Ectodermal cell (in vitro differentiated cells): ENCODE results near the gene ZNF532.

Experiments used
- H3K27ac ChIP-seq: 2 replicates; pipeline ENCODE4 v1.7.0; 2013; ENCODE audit warnings: mild to moderate bottlenecking, low read depth, low read length; ENCODE audit not compliant: insufficient read depth, poor library complexity, severe bottlenecking
- H3K27me3 ChIP-seq: 2 replicates; pipeline ENCODE4 v1.7.0; 2013; ENCODE audit warnings: mild to moderate bottlenecking, low read length; ENCODE audit not compliant: insufficient read depth, control insufficient read depth, poor library complexity, severe bottlenecking
- H3K36me3 ChIP-seq: one replicate; pipeline ENCODE4 v1.7.0; 2013; ENCODE audit warnings: low read length; ENCODE audit not compliant: control insufficient read depth, insufficient read depth
- H3K4me1 ChIP-seq: one replicate; pipeline ENCODE4 v1.7.0; 2013; ENCODE audit warnings: low read length; ENCODE audit not compliant: control insufficient read depth, insufficient read depth
- H3K4me3 ChIP-seq: 2 replicates; pipeline ENCODE4 v1.7.0; 2013; ENCODE audit warnings: low read depth, low read length, control low read depth; ENCODE audit not compliant: insufficient read depth
- H3K9me3 ChIP-seq: 2 replicates; pipeline ENCODE4 v1.7.0; 2013; ENCODE audit warnings: mild to moderate bottlenecking, low read length, moderate library complexity; ENCODE audit not compliant: control insufficient read depth
- WGBS, 2 experiments: methylation state at CpG; one replicate each; pipeline ENCODE4 v1.1.7; 2013; ENCODE audit warnings: missing lambda C conversion rate in 2 of 2; 5-methylcytosine and 5-hydroxymethylcytosine counted together

Gene ZNF532

DNA sequence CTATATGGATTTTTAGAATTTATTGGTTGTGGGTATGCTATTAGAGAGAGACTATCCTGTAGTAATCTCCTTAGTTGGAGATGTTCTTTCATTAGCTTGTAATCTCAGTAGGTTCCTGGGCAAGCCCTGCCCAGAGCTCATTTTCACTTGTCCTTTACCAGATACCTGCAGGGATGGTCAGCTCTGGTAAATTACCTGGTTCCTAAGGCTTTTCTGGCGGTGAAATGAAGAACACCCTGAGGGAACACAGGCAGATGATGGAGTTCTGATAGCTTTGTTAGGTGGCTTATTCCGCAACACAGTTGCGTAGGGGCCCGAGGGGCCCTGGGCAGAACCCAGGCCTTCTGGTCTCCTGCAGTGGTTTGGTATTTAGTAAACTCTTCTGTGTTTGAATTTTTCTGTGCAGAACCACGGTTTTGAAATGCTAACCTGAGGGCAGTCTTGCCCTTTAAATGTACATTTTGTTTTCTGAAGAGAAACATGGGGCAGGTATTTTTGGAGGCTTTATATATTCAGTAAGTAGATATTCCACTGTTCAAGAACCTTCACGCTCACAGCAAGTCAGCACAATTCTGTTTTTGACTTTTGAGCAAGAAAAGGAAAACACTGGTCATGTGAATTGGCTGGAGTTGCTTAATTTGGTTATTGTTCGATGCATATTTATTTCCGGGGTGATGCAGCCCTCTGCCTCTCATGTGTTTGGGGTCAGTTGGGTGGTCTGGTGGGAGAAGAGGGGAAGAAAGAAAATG, 22.4 kb downstream of the ZNF532 start:
- H3K27me3 ChIP-seq = no peaks in the 10 kb centered on the region
- no peak overlapping the region for H3K27ac ChIP-seq
- no peaks in the 10 kb centered on the region for H3K4me1 ChIP-seq
- no peaks in the 10 kb centered on the region for H3K9me3 ChIP-seq
- no peak overlapping the region for H3K4me3 ChIP-seq
- peaks cover 10% of the 10 kb centered on the region for H3K36me3 ChIP-seq
- 78 to 79% methylated on average over 8 of the region's 8 CpGs for WGBS, 2 experiments

- Histone ChIP-seq H3K36me3 (peaks cover 14% of the 10 kb centered on the region), H3K4me1 (no peaks in the 10 kb centered on the region), H3K27ac (no peak overlapping the region), H3K9me3 (no peaks in the 10 kb centered on the region), H3K27me3 (no peaks in the 10 kb centered on the region), H3K4me3 (no peak overlapping the region)
- 92 to 95% methylated on average over 10 of the region's 10 CpGs for WGBS, 2 experiments
Observed at GRCh38 chr18:58887613-58887963, 22.9 kb downstream of the ZNF532 start.

- Histone ChIP-seq H3K27ac (no peak overlapping the region), H3K27me3 (no peaks in the 10 kb centered on the region), H3K36me3 (peaks cover 4% of the 10 kb centered on the region), H3K4me1 (peaks cover 13% of the 10 kb centered on the region), H3K4me3 (no peak overlapping the region), H3K9me3 (no peaks in the 10 kb centered on the region)
- WGBS, 2 experiments = 93% methylated on average over 2 of the region's 2 CpGs; no CpG with 5 or more reads in 1 of the 2 experiments
Observed at GRCh38 chr18:58891776-58892175, 27.1 kb downstream of the ZNF532 start.

DNA sequence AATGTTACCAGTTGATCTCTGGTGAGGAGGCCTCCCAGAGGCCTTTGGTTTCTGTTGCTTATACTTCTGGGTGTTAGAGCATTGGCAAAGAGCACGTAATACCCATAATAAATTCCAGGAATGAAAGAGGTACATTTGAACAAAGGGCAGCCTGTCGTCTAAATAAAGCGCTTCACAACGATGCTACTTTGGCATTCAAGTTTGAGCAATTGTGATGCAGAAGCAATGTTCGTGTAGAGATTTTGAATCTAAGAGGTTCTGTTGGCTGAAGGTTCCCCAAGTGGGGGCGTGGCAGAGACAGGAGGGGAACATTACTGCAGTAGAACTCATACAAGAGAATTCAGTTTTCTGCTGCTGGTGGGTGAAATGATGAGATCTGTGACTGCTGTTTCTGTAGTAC, 27.8 kb downstream of the ZNF532 start:
- H3K27ac ChIP-seq = no peak overlapping the region
- H3K36me3 ChIP-seq = peaks cover 4% of the 10 kb centered on the region
- WGBS, 2 experiments = 86 to 89% methylated on average over 6 of the region's 6 CpGs
- peaks cover 18% of the 10 kb centered on the region for H3K4me1 ChIP-seq
- no peaks in the 10 kb centered on the region for H3K9me3 ChIP-seq
- H3K4me3 ChIP-seq = no peak overlapping the region
- no peaks in the 10 kb centered on the region for H3K27me3 ChIP-seq

DNA sequence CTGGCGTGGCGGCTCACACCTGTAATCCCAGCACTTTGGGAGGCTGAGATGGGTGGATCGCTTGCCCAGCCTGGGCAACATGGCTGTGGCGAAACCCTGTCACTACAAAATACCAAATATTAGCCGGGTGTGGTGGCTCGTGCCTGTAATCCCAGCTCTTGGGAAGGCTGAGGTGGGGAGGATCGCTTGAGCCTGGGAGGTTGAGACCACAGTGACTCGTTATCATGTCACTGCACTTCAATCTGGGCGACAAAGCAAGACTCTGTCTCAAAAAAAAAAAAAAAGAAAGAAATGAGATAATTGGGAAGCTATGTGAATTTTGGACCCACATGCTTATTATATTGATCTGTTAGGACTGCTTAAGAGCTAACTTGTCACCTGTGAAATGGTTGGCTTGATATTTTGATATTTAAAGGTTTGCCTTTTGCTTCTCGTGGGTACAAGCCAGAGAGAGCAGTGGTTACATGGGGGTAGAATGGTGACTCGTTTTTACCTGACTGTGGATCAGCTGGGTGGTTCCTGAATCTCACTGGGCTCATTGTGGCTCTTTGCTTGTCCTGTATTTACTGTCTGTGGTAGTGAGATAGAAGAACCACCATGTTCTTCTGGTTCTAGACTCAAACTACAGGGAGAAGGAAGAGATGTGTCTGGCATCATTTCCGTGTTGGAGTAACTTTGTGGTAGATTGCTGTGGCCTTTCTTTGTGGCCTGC, 28.9 kb downstream of the ZNF532 start:
- H3K36me3 ChIP-seq = peaks cover 4% of the 10 kb centered on the region
- WGBS, 2 experiments = 92 to 94% methylated on average over 12 of the region's 12 CpGs
- no peaks in the 10 kb centered on the region for H3K9me3 ChIP-seq
- H3K27me3 ChIP-seq = no peaks in the 10 kb centered on the region
- H3K4me3 ChIP-seq = no peak overlapping the region
- H3K27ac ChIP-seq = no peak overlapping the region
- peaks cover 18% of the 10 kb centered on the region for H3K4me1 ChIP-seq

GRCh38 chr18:58894930-58895329, 30.3 kb downstream of the ZNF532 start:
- 90 to 92% methylated on average over 6 of the region's 6 CpGs for WGBS, 2 experiments
- Histone ChIP-seq H3K9me3 (no peaks in the 10 kb centered on the region), H3K4me1 (peaks cover 18% of the 10 kb centered on the region), H3K27me3 (no peaks in the 10 kb centered on the region), H3K27ac (no peak overlapping the region), H3K36me3 (peaks cover 4% of the 10 kb centered on the region), H3K4me3 (no peak overlapping the region)

DNA sequence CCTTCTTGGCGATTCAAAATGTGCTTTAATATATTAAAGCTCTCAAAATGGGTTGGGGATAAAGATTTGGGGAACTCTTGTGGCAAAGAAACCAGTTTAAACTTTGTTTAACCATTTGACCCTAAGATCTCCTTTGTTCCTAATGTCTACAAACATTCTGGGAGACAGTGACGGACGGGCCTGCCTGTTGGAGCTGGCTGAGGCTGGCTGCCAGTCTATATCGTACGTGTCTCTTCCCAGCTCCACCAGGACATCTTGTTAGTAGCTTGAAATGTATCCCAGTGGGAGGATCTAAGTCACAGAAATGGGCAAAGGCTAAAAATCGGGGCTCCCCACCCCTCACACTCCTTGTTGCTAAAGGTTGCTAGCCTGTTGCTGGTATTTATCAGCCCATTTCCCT, 30.7 kb downstream of the ZNF532 start:
- Histone ChIP-seq H3K36me3 (peaks cover 4% of the 10 kb centered on the region), H3K9me3 (no peaks in the 10 kb centered on the region), H3K4me3 (no peak overlapping the region), H3K27me3 (no peaks in the 10 kb centered on the region), H3K27ac (no peak overlapping the region), H3K4me1 (peaks cover 18% of the 10 kb centered on the region)
- WGBS, 2 experiments = 74 to 77% methylated on average over 6 of the region's 6 CpGs

GRCh38 chr18:58896268-58896667, 31.6 kb downstream of the ZNF532 start:
- Histone ChIP-seq H3K36me3 (peaks cover 4% of the 10 kb centered on the region), H3K4me1 (peaks cover 18% of the 10 kb centered on the region), H3K27me3 (no peaks in the 10 kb centered on the region), H3K9me3 (no peaks in the 10 kb centered on the region), H3K4me3 (no peak overlapping the region), H3K27ac (no peak overlapping the region)
- 93 to 96% methylated on average over 2 of the region's 2 CpGs for WGBS, 2 experiments

DNA sequence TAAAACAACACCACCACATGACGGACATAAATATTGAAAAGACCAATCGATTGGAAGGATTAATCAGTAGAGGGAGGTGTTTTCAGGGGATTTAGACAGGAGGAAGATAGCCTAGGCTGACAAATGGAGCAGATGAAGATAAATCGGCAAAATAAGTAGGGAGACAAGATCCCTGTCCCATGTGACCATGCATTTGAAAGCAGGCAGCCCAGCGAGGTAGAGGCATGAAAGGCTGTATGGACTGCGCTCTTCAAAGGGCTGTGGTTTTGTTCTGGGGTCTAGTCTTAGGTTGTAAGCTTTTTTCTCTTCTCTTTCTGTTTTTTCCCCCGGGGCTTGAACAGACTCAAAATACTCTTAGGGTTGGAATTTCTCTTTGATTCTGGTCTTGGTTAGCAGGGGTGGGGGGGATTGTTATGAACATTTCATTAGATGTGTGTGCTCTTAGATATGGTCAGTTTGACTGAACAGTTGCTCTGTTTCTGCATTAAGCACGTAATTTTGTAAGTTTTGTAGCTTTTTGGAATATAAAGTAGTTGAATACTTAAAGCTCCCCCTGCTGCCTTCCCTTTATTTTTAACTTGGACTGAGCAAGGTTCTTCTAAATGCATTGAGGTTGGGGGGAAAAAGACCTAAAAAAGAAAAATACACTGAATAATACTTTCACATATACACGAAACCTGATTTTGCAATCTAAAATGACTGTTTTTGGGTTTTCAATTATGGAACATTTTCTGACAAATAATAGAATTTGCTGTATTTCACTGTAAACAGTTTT, 32.2 kb downstream of the ZNF532 start:
- H3K27me3 ChIP-seq = no peaks in the 10 kb centered on the region
- peaks cover 18% of the 10 kb centered on the region for H3K4me1 ChIP-seq
- no peak overlapping the region for H3K4me3 ChIP-seq
- 79 to 85% methylated on average over 7 to 8 of the region's 8 CpGs for WGBS, 2 experiments
- no peaks in the 10 kb centered on the region for H3K9me3 ChIP-seq
- no peak overlapping the region for H3K27ac ChIP-seq
- H3K36me3 ChIP-seq = peaks cover 4% of the 10 kb centered on the region
